GM18511 (cell line): ENCODE measurements around the gene LIN37.
"Not testable (repeated sequence)": the region's sequence is repeated elsewhere in the genome, so short reads cannot be mapped to it uniquely, and the experiment has no call there.

ENCODE experiments used
- ATAC-seq: cut with Tn5 transposase; IDR thresholded peaks from one replicate; pipeline ENCODE4 v1.9.1; 2021; ENCODE audit warnings: mild to moderate bottlenecking, moderate library complexity; ENCODE audit not compliant: unreplicated experiment

The LIN37 gene

DNA sequence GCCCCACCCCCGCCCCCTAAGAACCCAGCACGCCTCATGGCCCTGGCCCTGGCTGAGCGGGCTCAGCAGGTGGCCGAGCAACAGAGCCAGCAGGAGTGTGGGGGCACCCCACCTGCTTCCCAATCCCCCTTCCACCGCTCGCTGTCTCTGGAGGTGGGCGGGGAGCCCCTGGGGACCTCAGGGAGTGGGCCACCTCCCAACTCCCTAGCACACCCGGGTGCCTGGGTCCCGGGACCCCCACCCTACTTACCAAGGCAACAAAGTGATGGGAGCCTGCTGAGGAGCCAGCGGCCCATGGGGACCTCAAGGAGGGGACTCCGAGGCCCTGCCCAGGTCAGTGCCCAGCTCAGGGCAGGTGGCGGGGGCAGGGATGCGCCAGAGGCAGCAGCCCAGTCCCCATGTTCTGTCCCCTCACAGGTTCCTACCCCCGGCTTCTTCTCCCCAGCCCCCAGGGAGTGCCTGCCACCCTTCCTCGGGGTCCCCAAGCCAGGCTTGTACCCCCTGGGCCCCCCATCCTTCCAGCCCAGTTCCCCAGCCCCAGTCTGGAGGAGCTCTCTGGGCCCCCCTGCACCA lies 38.9 kb downstream of the LIN37 start:
- ATAC-seq: no peak

DNA sequence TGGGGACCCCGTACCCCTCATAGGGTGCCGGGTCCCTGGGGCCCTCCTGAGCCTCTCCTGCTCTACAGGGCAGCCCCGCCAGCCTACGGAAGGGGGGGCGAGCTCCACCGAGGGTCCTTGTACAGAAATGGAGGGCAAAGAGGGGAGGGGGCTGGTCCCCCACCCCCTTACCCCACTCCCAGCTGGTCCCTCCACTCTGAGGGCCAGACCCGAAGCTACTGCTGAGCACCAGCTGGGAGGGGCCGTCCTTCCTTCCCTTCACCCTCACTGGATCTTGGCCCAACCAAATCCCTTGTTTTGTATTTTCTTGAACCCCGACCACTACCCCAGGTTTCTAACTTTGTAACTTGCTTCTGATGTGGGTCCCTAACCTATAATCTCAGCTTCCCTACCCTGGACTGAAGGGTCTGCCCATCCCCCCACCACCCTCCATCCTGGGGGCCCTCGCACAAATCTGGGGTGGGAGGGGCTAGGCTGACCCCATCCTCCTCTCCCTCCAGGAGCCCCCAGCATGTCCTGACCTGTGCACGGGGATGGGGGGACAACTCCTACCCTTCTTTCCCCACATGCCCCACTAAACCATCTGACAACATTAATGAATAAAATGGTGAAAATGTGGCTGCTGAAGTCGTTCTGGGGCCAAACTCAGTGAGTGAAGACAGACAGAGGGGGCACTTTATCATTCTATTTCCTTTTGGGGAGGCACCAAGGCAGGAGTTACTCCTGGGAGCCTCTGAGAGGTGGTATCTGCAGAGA lies 40.0 kb downstream of the LIN37 start:
- no peak for ATAC-seq

DNA sequence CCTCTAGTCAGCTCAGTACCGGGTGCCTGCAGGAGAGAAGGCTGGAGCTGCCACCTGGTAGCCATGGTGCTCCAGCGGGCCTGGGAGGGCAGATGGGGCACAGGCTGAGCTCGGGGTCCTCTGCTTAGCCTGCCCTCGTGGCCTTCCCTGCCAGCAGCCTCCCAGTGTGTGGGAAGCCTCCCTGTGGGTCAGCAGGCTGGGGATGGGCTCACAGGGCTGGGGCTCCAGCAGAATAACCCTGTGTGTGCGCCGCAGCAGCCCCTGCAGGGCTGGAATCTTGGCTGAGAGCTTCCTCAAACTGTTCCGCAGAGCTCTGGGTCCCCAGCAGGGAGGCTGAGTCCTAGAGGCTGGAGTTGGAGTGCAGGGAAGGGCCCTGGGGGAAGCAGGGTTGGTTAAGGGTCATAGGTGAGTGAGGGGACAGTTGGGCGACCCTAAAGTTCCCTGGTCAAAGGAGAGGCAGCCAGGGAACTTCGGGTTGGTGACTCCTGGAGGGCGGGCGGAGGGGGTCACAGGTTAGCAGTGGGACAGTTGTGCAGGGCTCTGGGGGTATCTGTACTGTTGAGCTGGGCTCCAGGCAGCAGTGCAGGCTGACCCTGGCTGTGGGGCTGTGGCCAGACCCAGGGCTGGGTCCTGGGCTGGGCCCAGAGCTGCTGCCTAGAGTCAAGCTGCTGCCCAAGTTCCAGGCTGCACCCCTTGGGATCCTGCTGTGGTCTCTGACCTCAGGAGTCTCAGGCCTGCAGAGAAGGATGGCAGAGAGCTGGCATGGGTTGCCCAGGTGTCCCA lies 41.0 kb downstream of the LIN37 start:
- no peak for ATAC-seq

DNA sequence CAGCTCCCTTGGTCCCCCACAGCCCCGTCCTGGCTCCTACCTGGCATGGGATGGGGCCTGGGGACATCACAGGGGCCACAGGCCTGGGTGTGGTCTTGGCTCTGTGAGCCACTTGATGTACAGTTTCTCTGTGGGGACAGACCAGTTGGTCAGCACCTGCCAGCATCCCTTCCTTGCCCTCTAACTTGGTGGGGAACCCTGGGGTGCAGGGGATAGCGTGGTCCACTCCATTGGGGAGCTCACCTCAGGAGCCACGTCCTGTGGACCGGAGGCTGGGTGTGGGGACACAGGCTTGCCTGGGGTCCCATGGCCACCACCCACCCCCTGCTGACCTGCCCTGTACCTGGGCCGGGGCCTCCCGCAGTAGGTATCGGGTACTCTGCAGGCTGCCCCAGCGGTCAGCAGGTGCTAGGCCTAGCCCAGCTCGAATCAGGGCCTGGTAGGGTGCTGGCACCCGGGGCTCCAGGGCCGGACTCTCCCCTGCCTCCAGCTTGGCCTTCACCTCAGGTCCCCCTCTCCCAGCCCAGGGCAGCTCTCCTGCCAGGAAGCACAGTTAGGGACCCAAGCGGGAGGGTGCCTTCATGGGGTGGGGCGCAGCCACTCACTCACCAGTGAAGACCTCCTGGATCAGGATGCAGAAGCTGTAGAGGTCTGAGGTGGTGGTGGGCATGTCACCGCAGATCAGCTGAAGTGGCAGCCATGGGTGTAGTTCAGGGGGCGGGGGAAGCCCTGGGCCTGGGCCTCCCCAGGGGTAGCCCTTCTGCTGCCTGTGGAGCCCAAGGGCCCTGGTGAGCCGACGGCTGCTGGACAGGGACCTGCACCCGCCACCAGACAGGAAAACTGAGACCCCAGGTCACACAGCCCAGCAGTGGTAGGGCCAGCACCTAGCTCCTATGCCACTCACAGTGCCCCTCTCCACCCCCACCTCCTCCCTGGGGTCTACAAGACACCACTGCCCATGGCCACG lies 41.9 kb downstream of the LIN37 start:
- ATAC-seq: no peak

DNA sequence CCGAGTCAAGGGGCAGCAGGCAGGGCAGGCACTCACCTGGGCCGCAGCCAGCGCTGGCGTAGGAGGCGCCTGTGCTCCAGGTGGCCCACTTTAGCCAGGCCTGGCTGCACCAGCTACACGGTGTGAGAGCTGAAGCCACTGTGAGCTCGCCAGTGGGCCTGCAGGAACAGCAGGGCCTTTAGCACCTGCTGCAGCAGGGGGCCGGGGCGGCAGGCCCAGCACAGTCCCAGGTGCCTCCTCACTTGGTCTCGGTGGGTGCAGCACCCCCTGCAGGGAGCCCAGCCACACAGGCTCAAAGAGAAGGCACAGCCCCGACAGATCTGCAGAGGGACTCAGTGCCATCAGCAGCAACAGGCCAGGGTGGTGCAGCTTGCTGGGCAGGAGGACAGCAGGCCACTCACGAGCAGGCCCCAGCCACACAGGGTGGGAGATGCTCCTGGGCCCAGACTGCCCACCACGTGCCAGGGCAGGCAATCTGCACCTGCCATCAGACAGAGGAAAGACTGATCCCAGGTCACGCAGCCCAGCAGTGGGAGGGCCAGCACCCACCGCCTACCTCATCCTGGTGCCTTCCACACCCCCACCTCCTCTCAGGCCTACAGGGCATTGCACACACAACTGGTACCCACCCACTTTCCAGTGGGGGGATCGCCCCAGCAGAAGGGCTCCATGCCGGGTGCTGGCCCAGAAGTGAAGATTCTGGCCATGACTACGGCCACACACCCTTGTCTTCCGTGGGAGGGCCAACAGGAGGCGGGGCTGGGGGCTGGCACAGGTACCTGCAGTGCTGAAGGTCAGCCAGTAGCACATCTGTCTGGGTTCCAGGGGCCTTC lies 42.8 kb downstream of the LIN37 start:
- ATAC-seq: no peak

DNA sequence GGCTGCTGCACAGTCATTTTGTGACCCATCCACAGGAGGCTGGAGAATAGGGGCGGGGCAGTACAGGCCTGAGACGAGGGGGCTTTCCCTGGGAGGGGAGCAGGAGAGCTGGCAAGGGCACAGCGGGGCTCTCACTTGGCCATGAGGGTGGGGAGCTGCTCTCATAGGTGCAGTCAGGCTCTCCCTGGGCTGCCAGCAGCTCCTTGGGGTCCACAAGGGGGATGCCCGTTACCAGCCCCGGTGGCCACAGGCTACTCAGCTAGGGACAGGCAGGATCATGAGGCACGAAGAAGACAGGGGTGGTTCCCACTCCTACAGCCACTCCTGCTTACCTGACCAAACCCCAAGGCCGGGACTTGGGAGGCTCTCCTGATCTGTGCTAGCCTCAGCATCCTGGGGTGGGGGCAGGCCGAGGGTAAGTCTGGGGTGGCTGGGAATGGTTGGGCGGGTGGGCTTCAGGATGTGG lies 43.5 kb downstream of the LIN37 start:
- ATAC-seq: no peak

DNA sequence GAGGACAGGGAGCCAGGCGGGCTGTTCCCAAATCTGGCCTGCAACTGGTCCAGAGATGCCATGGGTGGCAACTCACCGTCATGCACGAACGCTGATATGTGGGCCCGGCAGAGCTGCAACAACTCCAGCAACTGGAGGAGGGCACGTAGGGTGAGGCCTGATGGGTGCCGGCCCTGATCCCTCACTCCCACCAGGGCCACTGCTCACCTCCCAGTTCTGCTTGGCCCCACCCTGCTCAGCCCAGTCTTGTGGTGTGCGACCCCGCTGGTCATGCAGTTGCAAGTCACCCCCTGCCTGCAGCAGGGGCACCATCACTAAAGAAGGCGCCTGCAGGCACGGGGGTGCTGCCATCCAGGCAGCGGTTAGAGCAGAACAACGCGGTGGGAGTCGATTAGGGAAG lies 43.9 kb downstream of the LIN37 start:
- no peak for ATAC-seq

DNA sequence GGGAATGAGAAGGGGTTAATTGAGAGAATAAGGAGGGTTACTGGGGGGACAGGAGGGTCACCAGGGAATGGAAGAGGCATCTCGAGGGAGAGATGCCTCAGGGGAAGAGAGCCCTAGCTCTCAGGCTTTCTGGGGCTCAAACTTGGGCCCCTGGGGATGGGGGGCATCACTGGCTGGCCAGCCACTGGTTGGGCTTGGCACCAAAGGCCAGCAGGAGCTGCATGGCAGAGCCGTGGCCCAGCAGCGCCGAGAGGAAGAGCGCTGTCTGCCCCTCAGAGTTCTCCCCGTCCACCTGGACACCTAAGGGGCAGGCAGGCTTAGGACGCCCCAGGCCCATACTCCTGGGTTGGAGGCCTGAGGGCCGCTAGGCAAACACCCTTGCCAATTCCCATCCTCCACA lies 44.5 kb downstream of the LIN37 start:
- no peak for ATAC-seq

DNA sequence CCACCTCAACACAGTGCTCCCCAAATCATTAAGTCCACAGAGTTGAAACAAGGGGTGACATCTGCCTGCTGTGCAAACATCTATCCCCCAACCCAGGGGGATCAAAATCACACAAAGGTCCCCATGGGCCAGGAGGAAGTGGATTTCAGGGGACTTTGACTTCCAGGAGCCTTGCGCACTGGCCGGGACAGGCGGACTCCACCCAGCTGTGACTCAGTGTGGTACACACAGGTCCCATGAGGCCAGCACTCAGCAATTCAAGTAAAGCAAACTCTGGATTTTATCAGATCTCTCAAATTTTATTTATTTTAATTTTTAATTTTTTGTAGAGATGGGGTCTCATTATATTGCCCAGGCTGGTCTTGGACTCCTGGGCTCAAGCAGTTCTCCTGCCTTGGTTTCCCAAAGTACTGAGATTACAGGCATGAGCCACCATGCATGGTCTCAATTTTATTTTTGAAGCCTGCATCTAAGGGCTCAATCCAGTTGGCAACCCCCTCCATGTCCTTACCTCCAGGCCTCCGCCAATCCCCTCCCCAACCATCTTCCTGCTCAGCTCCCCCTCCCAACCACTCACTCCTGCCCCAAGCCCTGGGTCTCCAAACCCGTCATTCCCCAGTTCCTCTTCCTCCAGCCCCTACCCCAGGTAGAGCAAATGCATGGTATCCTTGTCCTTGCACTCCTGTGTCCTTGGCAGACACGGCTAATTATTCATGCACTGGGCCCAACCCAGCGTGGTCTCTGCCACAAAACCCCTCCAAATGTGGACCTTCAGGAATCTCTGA lies 45.2 kb downstream of the LIN37 start:
- no peak for ATAC-seq

DNA sequence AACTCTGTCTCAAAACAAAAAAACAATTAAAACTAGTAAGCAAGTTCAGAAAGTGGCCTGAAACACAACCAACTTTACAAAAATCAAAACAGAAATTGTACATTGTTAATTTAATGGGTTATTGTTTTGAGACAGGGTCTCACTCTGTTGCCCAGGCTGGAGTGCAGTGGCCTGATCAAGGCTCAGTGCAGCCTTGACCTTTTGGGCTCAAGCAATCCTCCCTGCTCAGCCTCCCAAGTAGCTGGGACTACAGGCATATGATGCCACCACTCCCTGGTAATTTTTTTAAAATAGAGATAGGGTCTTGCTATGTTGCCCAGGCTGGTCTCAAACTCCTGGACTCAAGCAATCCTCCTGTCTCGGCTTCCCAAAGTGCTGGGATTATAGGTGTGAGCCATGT lies 47.2 kb downstream of the LIN37 start:
- ATAC-seq: not testable (repeated sequence)

DNA sequence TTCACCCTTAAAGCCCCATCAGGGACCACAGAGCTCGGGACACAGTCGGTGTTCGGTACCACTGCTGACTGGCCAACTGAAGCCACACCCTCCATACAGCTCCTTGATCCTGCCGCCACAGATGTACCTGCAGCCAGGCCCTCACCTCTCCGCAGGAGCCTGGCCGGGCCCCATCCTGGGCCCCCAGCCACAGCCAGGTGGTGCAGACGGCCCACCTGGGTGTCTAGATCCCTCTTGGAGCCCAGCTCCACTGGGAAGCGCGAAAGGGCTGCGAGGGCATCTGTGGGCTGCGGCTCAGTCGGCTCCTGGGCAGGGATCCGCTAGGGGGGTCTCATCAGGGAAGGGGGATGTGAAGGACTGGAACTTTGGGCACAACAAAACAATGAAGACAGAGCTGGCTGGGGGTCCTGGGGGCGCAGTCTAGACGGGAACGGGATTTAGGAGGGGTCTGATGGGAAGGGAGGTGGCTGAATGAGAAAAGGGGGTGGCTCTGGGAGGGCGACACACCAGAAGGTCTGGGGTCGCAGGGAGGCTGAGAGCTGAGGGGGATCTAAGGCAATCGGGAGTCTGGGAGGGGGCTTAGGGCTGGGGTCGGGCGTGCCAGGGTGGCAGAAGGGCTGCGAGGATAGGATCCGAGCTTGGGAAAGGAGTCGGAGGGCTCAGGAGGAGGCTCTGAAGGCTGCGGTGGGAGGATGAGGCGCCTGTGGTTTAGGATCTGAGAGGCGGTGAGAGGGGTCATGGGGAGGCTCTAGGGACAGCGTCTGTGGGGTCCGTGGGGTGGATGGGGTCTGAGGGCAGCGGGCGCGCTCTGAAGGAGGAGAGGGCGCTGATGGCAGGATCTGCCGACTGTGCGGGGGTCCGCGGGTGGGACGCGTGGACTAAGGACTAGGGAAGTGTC lies 48.5 kb downstream of the LIN37 start:
- ATAC-seq: no peak

DNA sequence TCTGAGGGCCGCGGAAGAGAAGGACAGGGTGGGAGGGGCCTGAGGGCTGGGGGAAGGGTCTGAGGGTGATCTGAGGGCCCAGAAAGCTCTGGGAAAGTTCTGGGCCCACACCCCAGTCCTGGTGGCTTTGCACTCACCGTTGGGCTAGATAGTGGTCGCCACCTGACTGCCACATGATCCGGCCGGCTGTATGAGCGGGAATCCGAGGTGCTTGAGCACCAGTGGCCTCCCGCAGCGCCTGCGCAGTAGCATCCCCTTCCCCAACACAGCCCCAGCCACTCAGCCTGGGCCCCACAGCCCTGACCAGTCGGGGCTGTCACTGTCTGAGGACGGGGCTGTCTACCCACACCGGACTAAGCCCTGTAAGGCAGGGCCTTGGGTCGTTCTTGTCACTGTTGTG lies 49.3 kb downstream of the LIN37 start:
- no peak for ATAC-seq

DNA sequence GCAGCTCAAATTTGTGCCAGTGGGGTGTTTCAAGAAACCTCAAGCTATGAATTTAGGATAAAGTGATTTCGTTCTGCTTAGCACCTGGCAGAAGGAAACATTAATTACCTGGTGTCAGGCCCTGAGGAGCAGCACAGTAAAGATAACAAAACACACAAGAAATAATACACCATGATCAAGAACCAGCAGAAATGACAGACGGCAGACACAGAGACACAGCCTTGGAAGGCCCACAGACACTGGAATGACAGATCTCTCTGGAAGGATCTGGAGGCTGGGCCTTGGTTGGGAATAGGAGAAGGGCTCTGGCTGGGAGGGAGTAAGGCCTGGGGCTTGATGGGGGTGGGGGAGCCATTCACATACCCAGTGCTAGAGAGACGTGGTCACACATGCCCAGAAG lies 53.5 kb downstream of the LIN37 start:
- no peak for ATAC-seq
